Natural killer cell (primary cell): ENCODE data around the gene PDHA2. TPM values are rescaled to one million over a fixed set of nuclear protein-coding genes. Genes with fewer than 3 reads are reported as not detected.

ENCODE experiments used
- ATAC-seq, 3 donors: fragments of 150-1000 bp in 2 of 3; fragments of 200-7000 bp in 1 of 3; cut with Tn5 transposase; 1 replicate in 1 of 3; 2 replicates in 2 of 3; pipeline ENCODE4 v1.10.0; 2021; ENCODE audit warnings: mild to moderate bottlenecking in 2 of 3, moderate library complexity in 2 of 3
- DNase-seq, 2 donors: peaks; one replicate each; pipeline versions ENCODE4 v3.0.0 to v3.0.0-alpha.2; 2013 to 2021; ENCODE audit warnings: mixed read lengths in 1 of 2
- H3K27ac ChIP-seq: one replicate; pipeline ENCODE4 v1.5.1; 2013; ENCODE audit warnings: mild to moderate bottlenecking, low read length
- H3K27me3 ChIP-seq: one replicate; pipeline ENCODE4 v1.6.1; 2013; ENCODE audit warnings: low read length; ENCODE audit not compliant: control insufficient read depth, insufficient read depth
- H3K36me3 ChIP-seq: one replicate; pipeline ENCODE4 v1.6.1; 2013; ENCODE audit warnings: low read length; ENCODE audit not compliant: control insufficient read depth, insufficient read depth
- H3K4me1 ChIP-seq: one replicate; pipeline ENCODE4 v1.6.1; 2013; ENCODE audit warnings: low read length; ENCODE audit not compliant: control insufficient read depth, insufficient read depth
- H3K4me3 ChIP-seq: one replicate; pipeline ENCODE4 v1.5.1; 2013; ENCODE audit warnings: low read length
- H3K9me3 ChIP-seq: one replicate; pipeline ENCODE4 v1.6.1; 2013; ENCODE audit warnings: low read length; ENCODE audit not compliant: control insufficient read depth, insufficient read depth
- H3K27ac Mint-ChIP-seq, 2 donors: one replicate each; pipeline ENCODE4 v1.8.0; 2022; ENCODE audit warnings: mild to moderate bottlenecking in 2 of 2, mixed read lengths in 2 of 2, moderate library complexity in 1 of 2
- H3K27me3 Mint-ChIP-seq, 2 donors: one replicate each; pipeline ENCODE4 v1.8.0; 2022; ENCODE audit warnings: low read depth in 2 of 2, mixed read lengths in 2 of 2
- H3K36me3 Mint-ChIP-seq: one replicate; pipeline ENCODE4 v1.8.0; 2022; ENCODE audit warnings: mixed read lengths
- H3K4me1 Mint-ChIP-seq, 2 donors: one replicate each; pipeline ENCODE4 v1.8.0; 2022; ENCODE audit warnings: mixed read lengths in 2 of 2
- H3K4me3 Mint-ChIP-seq: one replicate; pipeline ENCODE4 v1.8.0; 2022; ENCODE audit warnings: mild to moderate bottlenecking, moderate library complexity, mixed read lengths
- H3K9me3 Mint-ChIP-seq, 2 donors: one replicate each; pipeline ENCODE4 v1.8.0; 2022; ENCODE audit warnings: mixed read lengths in 2 of 2
- WGBS: methylation state at CpG from one replicate; pipeline ENCODE4 v1.1.7; 2013; ENCODE audit warnings: missing lambda C conversion rate; ENCODE audit not compliant: insufficient coverage; 5-methylcytosine and 5-hydroxymethylcytosine counted together
- intact Hi-C: fragments of 100-400 bp; cut with micrococcal nuclease; formaldehyde crosslinking; loops from one replicate; pipeline ENCODE4 v1.14.2; 2022
- total RNA-seq, 4 donors: library from RNA; stranded (reverse); fragments of 120-200 nt in 1 of 4; gene quantifications; one replicate each; pipeline versions ENCODE4 v1.2.3 to v1.2.4, GENCODE V29; 2013 to 2022
- TF ChIP-seq, protein P1 (sequence below): fragments of 200-600 bp; IDR thresholded peaks from one replicate; pipeline ENCODE4 v1.8.0; 2022; ENCODE audit warnings: antibody characterized with exemption

Gene PDHA2
- total RNA-seq, 3 donors from 2014 or later (not counting 1 experiment from before 2014, with no cell fraction given), result not detected

DNA sequence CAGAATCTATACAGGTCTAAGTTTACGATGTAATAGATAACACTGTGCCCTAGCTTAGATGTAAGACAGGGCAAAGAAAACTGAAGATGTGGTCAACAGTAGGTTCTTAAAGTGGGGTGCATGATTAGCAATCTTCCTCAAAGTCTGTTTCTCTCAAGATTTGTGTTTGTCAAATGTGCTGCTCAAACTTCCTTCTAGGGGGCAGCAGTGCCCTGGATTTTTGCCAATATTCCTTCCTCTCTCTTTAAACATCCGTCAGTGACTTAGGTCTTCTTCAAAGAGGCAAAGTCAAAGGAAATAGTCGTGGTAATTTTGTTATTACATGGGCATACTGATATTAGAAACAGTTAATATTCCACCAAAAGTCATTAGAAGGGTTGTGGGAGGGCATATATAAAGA, 4.2 kb upstream of the PDHA2 start:
- Histone ChIP-seq H3K36me3 (no peaks in the 10 kb centered on the region), H3K4me1 (no peaks in the 10 kb centered on the region), H3K27me3 (no peaks in the 10 kb centered on the region), H3K27ac (no peak overlapping the region), H3K4me3 (no peak overlapping the region), H3K9me3 (no peaks in the 10 kb centered on the region)
- DNase-seq (peak in 1 of 2 donors; percentile 4), ATAC-seq (no peak)
- H3K27me3 Mint-ChIP-seq, result no peaks in the 10 kb centered on the region
- intact Hi-C loops, result no loop called here
- no peak overlapping the region for H3K27ac Mint-ChIP-seq
- TF ChIP-seq, protein P1, sequence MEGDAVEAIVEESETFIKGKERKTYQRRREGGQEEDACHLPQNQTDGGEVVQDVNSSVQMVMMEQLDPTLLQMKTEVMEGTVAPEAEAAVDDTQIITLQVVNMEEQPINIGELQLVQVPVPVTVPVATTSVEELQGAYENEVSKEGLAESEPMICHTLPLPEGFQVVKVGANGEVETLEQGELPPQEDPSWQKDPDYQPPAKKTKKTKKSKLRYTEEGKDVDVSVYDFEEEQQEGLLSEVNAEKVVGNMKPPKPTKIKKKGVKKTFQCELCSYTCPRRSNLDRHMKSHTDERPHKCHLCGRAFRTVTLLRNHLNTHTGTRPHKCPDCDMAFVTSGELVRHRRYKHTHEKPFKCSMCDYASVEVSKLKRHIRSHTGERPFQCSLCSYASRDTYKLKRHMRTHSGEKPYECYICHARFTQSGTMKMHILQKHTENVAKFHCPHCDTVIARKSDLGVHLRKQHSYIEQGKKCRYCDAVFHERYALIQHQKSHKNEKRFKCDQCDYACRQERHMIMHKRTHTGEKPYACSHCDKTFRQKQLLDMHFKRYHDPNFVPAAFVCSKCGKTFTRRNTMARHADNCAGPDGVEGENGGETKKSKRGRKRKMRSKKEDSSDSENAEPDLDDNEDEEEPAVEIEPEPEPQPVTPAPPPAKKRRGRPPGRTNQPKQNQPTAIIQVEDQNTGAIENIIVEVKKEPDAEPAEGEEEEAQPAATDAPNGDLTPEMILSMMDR, result no peak
- no peaks in the 10 kb centered on the region for H3K9me3 Mint-ChIP-seq
- H3K36me3 Mint-ChIP-seq, result no peaks in the 10 kb centered on the region
- peaks cover 0 to 4% of the 10 kb centered on the region in 2 donors for H3K4me1 Mint-ChIP-seq
- 78% methylated on average over 1 of the region's 3 CpGs for WGBS
- H3K4me3 Mint-ChIP-seq, result no peak overlapping the region

DNA sequence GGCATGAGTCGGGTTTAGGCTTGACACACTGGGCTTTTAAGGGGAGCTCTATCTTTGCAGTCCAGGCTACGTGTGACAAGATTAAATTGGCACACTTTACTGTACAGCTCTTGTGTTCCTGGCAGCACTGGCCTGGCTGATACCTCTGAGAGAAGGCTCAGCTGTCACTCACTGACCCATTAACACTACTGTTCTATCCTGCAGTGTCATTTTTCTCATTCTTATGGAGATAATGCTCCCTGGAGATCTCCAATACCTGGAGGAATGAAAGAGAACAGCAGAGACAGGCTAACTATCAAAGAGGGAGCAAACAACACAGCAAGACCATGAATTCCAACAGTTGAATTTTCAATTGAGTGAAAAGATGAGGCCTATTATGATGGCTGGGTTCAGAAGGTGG, 1.7 kb upstream of the PDHA2 start:
- ATAC-seq, result no peak
- Mint-ChIP-seq H3K27ac (no peak overlapping the region), H3K9me3 (no peaks in the 10 kb centered on the region), H3K4me1 (no peaks in the 10 kb centered on the region), H3K36me3 (no peaks in the 10 kb centered on the region), H3K4me3 (no peak overlapping the region), H3K27me3 (no peaks in the 10 kb centered on the region)
- Histone ChIP-seq H3K36me3 (no peaks in the 10 kb centered on the region), H3K9me3 (no peaks in the 10 kb centered on the region), H3K27ac (no peak overlapping the region), H3K27me3 (no peaks in the 10 kb centered on the region), H3K4me1 (no peaks in the 10 kb centered on the region), H3K4me3 (no peak overlapping the region)
- TF ChIP-seq, protein P1, result no peak
- intact Hi-C loops, result no loop called here
- WGBS, result 87% methylated on average over 2 of the region's 2 CpGs
- no peak for DNase-seq

DNA sequence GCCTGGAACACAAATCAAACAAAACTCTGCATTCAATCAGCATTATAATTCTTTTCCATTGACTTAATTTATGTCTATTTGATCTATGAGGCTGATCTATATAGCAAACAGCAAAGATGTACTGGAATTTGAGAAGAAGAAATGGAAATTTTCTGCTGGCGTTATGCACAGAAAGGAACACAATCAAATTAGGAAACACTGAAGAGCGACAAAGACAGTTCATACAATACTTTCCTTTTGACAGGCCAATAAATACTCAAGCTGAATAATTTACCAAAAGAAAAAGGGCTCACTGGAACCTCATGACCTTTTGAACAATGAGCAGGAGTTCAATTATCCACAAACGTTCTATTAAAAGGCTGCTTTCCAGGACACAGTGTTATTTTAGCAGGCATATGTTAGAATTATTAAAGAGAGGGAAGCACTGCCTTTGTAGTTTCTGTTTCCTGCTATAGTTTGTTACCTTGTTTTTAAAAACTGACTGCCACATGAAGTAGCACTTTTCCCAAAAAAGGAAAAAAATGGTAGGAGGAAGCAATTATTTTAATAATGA, 8.1 kb downstream of the PDHA2 start:
- H3K4me3 Mint-ChIP-seq, result no peak overlapping the region
- 91% methylated on average over 3 of the region's 3 CpGs for WGBS
- TF ChIP-seq, protein P1, result no peak

DNA sequence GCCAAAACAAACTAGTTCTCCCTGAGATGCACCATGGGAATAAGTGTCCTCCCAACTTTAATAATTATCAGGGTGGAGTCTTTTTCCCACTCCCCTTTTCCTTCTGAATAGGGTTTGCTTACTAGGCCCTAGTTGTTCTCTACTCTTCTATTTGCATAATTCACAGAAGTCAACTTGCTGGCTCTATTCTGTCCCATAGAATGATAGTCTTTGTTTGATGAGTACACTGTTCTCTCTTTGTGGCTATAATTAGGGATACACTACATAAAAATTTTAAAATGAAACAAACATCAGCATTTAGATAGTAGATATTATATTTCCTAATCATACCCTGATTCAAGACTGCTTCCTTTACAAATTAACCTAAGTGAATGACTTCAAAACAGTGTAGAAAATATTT, 10.3 kb downstream of the PDHA2 start:
- H3K27ac Mint-ChIP-seq, result no peak overlapping the region
- intact Hi-C loops, result no loop called here
- no peak overlapping the region for H3K4me3 Mint-ChIP-seq
- no peaks in the 10 kb centered on the region for H3K4me1 Mint-ChIP-seq
- Histone ChIP-seq H3K9me3 (no peaks in the 10 kb centered on the region), H3K36me3 (no peaks in the 10 kb centered on the region), H3K27me3 (no peaks in the 10 kb centered on the region), H3K4me3 (no peak overlapping the region), H3K27ac (no peak overlapping the region), H3K4me1 (no peaks in the 10 kb centered on the region)
- H3K36me3 Mint-ChIP-seq, result no peaks in the 10 kb centered on the region
- DNase-seq, result no peak
- no peak for ATAC-seq
- peaks cover 0 to 2% of the 10 kb centered on the region in 2 donors for H3K9me3 Mint-ChIP-seq
- no peaks in the 10 kb centered on the region for H3K27me3 Mint-ChIP-seq
- TF ChIP-seq, protein P1, result no peak

More for the DNA sequence above, 8.1 kb downstream of the PDHA2 start:
- DNase-seq (no peak), ATAC-seq (no peak)
- no peaks in the 10 kb centered on the region for H3K36me3 ChIP-seq
- Mint-ChIP-seq H3K4me1 (no peaks in the 10 kb centered on the region), H3K27ac (no peak overlapping the region), H3K36me3 (no peaks in the 10 kb centered on the region), H3K9me3 (peaks cover 0 to 2% of the 10 kb centered on the region in 2 donors), H3K27me3 (no peaks in the 10 kb centered on the region)
- no peak overlapping the region for H3K4me3 ChIP-seq
- intact Hi-C loops, result no loop called here
- H3K27ac ChIP-seq, result no peak overlapping the region
- H3K4me1 ChIP-seq, result no peaks in the 10 kb centered on the region
- no peaks in the 10 kb centered on the region for H3K27me3 ChIP-seq
- no peaks in the 10 kb centered on the region for H3K9me3 ChIP-seq
